Measurements from ENCODE around the gene SETBP1. TPM values are rescaled to one million over a fixed set of nuclear protein-coding genes. Genes with fewer than 3 reads are reported as not detected.

The SETBP1 gene
- total and polyA plus RNA-seq, 9 of the 15 experiments (the other 6 are each of a cell fraction or from before 2014, with no cell fraction given): under 0.01 to 0.13 (median 0.04) TPM

- no peak overlapping the region for H3K4me3 ChIP-seq
- ATAC-seq (no peak), DNase-seq (ENCODE audit: extremely low read depth in 1 of 4, low spot score in 3 of 4) (no peak), FAIRE-seq (no peak)
- no peak overlapping the region for H3K9ac ChIP-seq (ENCODE audit: insufficient read depth in 1 of 2, low read depth in 2 of 2, low read length in 2 of 2)
- no peaks in the 10 kb centered on the region for H3K36me3 ChIP-seq (ENCODE audit: control insufficient read depth, insufficient read depth, low read length)
- no TSS peak for BruUV-seq (replicated peaks)
- no peaks in the 10 kb centered on the region for H3K27me3 ChIP-seq (ENCODE audit: control insufficient read depth in 2 of 2, insufficient read depth in 2 of 2, low read length in 2 of 2)
- ChIA-PET CTCF (ENCODE audit: low intra/inter-chr PET ratio) (no interaction called here), POLR2A (no interaction called here)
- 50% methylated on average over 1 of the region's 1 CpG for WGBS (ENCODE audit: insufficient coverage, low coverage, missing lambda C conversion rate)
- no peaks in the 10 kb centered on the region for H4K20me1 ChIP-seq (replicated peaks; ENCODE audit: control insufficient read depth, insufficient read depth, low read length)
- in situ Hi-C loops (cut with MboI) (no loop called here), intact Hi-C loops (cut with micrococcal nuclease) (no loop called here)
- H3K27ac ChIP-seq (ENCODE audit: extremely low read depth, low read depth, low read length): no peak overlapping the region
- no peaks in the 10 kb centered on the region for H3K9me1 ChIP-seq (ENCODE audit: control insufficient read depth, insufficient read depth, low read length)
- H3K79me2 ChIP-seq (ENCODE audit: control insufficient read depth, insufficient read depth, low read length): no peaks in the 10 kb centered on the region
- peaks cover 0 to 6% of the 10 kb centered on the region in 2 experiments; a peak in 2 of 5 replicates for H3K4me1 ChIP-seq (replicated peaks in 1 of 2; ENCODE audit: control insufficient read depth in 2 of 2, insufficient read depth in 2 of 2, low read length in 2 of 2)
- no peaks in the 10 kb centered on the region for H3K9me3 ChIP-seq (replicated peaks; ENCODE audit: control insufficient read depth, insufficient read depth, low read depth, low read length)
- H3K4me2 ChIP-seq (ENCODE audit: insufficient read depth, low read length): no peak overlapping the region
- no peak overlapping the region for H2AFZ ChIP-seq (ENCODE audit: low read depth, low read length)
- no peak for TF ChIP-seq STAG1 (CRISPR knock-in tag; IDR thresholded peaks at IDR 0.05; ENCODE audit: borderline replicate concordance)
- no peak for TF ChIP-seq CAMTA2 (CRISPR knock-in tag; conservative IDR thresholded peaks at IDR 0.05)
- no peak for TF ChIP-seq ZNF696 (CRISPR knock-in tag; conservative IDR thresholded peaks at IDR 0.05)
- no peak for TF ChIP-seq HNRNPUL1 (IDR thresholded peaks at IDR 0.05; ENCODE audit: low read length)
- no peak for TF ChIP-seq ZEB2 (IDR thresholded peaks at IDR 0.05)
- TF ChIP-seq MTA1 (IDR thresholded peaks at IDR 0.05; ENCODE audit: borderline replicate concordance): no peak
- no peak for TF ChIP-seq USF1 (CRISPR knock-in tag; IDR thresholded peaks at IDR 0.05)
- TF ChIP-seq FUS (optimal IDR thresholded peaks at IDR 0.05; ENCODE audit: low read depth, low read length): no peak
- no peak for TF ChIP-seq MLX (CRISPR knock-in tag; conservative IDR thresholded peaks at IDR 0.05)
- no peak for TF ChIP-seq ETS2 (tag; IDR thresholded peaks at IDR 0.05; ENCODE audit: borderline replicate concordance, poor library complexity, severe bottlenecking)
- TF ChIP-seq ZNF316 (IDR thresholded peaks at IDR 0.05): no peak
- TF ChIP-seq ZNF282 (CRISPR knock-in tag; IDR thresholded peaks at IDR 0.05): no peak
- no peak for TF ChIP-seq PPARD (CRISPR knock-in tag; IDR thresholded peaks at IDR 0.05)
- no peak for TF ChIP-seq IRF1 (CRISPR knock-in tag; IDR thresholded peaks at IDR 0.05; ENCODE audit: borderline replicate concordance)
- no peak for TF ChIP-seq ZNF239 (CRISPR knock-in tag; IDR thresholded peaks at IDR 0.05)
- no peak for TF ChIP-seq CLOCK (CRISPR knock-in tag; IDR thresholded peaks at IDR 0.05; ENCODE audit: borderline replicate concordance)
These were observed 388.9 kb downstream of the SETBP1 start for GRCh38 chr18:45069546-45069945.
